Neural progenitor cell (in vitro differentiated cells): Measurements from ENCODE around the gene EFS.

ENCODE experiments used
- CTCF ChIP-seq: fragments of 200-600 bp; sonication (generic); IDR thresholded peaks from 2 replicates; pipeline ENCODE4 v1.5.1; 2017; ENCODE audit warnings: antibody characterized with exemption, mild to moderate bottlenecking
- EZH2 ChIP-seq: fragments of 200-600 bp; sonication (generic); IDR thresholded peaks from 2 replicates; pipeline ENCODE4 v1.6.1; 2017; ENCODE audit warnings: antibody characterized with exemption, mild to moderate bottlenecking, moderate library complexity
- EZH2phosphoT487 ChIP-seq: fragments of 200-600 bp; sonication (generic); IDR thresholded peaks from 2 replicates; pipeline ENCODE4 v1.6.1; 2017; ENCODE audit warnings: antibody characterized with exemption

DNA sequence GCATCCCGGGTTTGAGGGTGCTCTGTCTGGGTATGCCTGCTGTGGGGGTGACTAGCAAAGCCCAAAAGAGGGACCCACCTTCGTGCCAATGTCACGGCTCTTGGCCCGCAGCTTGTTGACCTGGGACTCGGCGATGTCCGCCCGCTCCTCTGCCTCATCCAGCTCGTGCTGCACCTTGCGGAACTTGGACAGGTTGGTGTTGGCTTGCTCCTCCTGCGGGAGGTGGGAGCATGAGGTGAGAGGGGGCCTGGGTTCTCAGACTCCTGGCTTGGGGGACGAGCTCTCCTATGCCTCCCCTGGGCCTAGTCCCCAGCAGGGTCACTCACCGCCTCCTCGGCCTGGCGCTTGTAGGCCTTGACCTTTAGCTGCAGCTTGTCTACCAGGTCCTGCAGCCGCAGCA is 48.7 kb upstream of the EFS start:
- no peak for TF ChIP-seq CTCF
- TF ChIP-seq EZH2: no peak
- no peak for TF ChIP-seq EZH2phosphoT487
